Pancreas (tissue), 10 donors: ENCODE results near the gene ACVR1. TPM values are rescaled to one million over a fixed set of nuclear protein-coding genes. Genes with fewer than 3 reads are reported as not detected.

ENCODE experiments used
- ATAC-seq, 4 donors: fragments of 200-7000 bp; cut with Tn5 transposase; one replicate each; pipeline versions ENCODE4 v1.8.0 to v1.9.1; 2020; ENCODE audit warnings: mild to moderate bottlenecking in 4 of 4, moderate library complexity in 4 of 4
- DNase-seq, 6 donors: peaks; one replicate each; pipeline ENCODE4 v3.0.0-alpha.2; 2020
- FAIRE-seq: peaks from 2 replicates; lab custom pipeline; 2012; peaks lifted over from hg19 to GRCh38; lab: Jason Lieb, UNC
- H3K27ac ChIP-seq, 4 donors: fragments of 200-600 bp; sonication (generic); 1 replicate in 3 of 4; 2 replicates in 1 of 4; pipeline versions ENCODE4 v1.5.0 to v1.8.0; 2020
- H3K27me3 ChIP-seq, 4 donors: fragments of 200-600 bp; one replicate each; pipeline ENCODE4 v1.8.0; 2021
- H3K36me3 ChIP-seq, 3 donors: fragments of 200-600 bp; sonication (generic) in 1 of 3; one replicate each; pipeline versions ENCODE4 v1.5.0 to v1.8.0; 2020 to 2021
- H3K4me1 ChIP-seq, 3 donors: fragments of 200-600 bp; one replicate each; pipeline ENCODE4 v1.8.0; 2021
- H3K4me3 ChIP-seq, 4 donors: fragments of 200-600 bp; sonication (generic) in 2 of 4; one replicate each; pipeline versions ENCODE4 v1.5.0 to v1.8.0; 2020 to 2021
- H3K9me3 ChIP-seq, 4 donors: fragments of 200-600 bp; one replicate each; pipeline ENCODE4 v1.8.0; 2021
- WGBS, 2 donors: extraction: QIAGEN DNeasy Blood & Tissue Kit; methylation state at CpG; one replicate each; pipeline ENCODE4 v1.1.7; 2013; 5-methylcytosine and 5-hydroxymethylcytosine counted together
- intact Hi-C, 3 donors: fragments of 100-400 bp; cut with DNase I; formaldehyde crosslinking; loops; one replicate each; pipeline versions ENCODE4 v1.11.1 to v1.14.2; 2022
- polyA plus RNA-seq, 2 donors: library from polyadenylated mRNA; stranded (reverse); fragments of 200-250 nt; gene quantifications; one replicate each; pipeline ENCODE4 v1.2.3, GENCODE V29; 2013
- total RNA-seq, 6 donors: library from RNA; stranded (reverse); fragmentation: NEBNext Ultra II Directional in 4 of 6; extraction: Animal tissue kit (Norgen Biotek cat#: 25700) in 4 of 6; gene quantifications; one replicate each; pipeline versions ENCODE4 v1.2.1 to v1.2.4, GENCODE V29; 2021 to 2023
- TF ChIP-seq, protein P1 (sequence below), 4 donors: fragments of 200-600 bp; sonication (generic) in 3 of 4; IDR thresholded peaks; one replicate each; pipeline versions ENCODE4 v1.5.0 to v1.8.0; 2021; ENCODE audit warnings: antibody characterized with exemption in 4 of 4
- donor health status: healthy with polysubstance abuse.
- donor health status: DM: no; HTN: no; CAD: no; lungs with moderate emphysema.
- donor health status: DM: no; HTN: no; CAD: no.
- donor health status: control.
- donor health status: control.
- donor health status: Bipolar disorder and iron deficiency.
- donor health status: DM: yes; HTN: yes; CAD: no.
- donor health status: DM: no; HTN: no; CAD: no.
- donor health status: DM: no; HTN: no; CAD: no.
- donor health status: DM: yes; HTN: yes; CAD: no.

The ACVR1 gene
- total and polyA plus RNA-seq, 8 donors = 3.1 to 25.2 (median 11.7) TPM

DNA sequence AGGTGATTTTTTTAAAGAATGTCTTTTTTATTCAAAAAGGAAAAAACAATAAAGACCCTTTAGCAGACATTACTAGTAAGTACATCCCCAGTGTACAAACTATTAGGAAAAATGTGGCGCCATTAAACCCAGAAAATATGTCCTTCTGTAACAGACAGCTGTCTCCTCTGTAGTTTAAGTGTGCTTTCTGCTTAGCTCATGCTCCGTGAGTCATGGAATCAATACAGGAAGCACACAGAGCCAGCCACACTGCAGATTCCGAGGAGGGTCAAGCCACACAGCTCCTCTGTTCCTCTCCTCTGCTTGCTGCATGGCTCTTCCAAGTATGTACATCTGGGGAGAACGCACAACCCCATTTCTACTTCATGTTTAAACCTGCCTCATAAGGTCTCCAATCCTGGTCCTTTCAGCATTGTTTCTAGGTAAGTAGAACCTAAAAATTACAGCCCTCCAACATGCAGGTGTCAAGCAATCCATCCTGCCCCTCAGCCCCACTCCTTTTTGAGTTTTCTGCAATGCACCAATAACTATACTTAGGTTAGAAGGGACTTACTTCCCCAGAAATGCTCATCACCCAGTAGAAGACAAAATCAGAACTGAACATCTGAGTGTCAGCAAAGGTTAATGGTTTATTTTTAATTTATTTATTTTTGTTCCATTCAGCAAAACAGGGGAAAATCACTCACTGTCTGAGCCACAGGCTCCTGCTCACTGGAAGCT lies 37.5 kb downstream of the ACVR1 start:
- DNase-seq = peak in 5 of 6 donors; percentile 61 to 70 (median 67)
- no peaks in the 10 kb centered on the region for H3K36me3 ChIP-seq
- H3K9me3 ChIP-seq = no peaks in the 10 kb centered on the region
- no peak for FAIRE-seq
- WGBS, 2 donors = 14 to 16% methylated on average over 4 of the region's 4 CpGs
- no peaks in the 10 kb centered on the region for H3K27me3 ChIP-seq
- peak; percentile 83 to 92 (median 87) for ATAC-seq
- peaks cover 30 to 65% (median 44%) of the 10 kb centered on the region in 3 donors for H3K4me1 ChIP-seq
- TF ChIP-seq, protein P1, sequence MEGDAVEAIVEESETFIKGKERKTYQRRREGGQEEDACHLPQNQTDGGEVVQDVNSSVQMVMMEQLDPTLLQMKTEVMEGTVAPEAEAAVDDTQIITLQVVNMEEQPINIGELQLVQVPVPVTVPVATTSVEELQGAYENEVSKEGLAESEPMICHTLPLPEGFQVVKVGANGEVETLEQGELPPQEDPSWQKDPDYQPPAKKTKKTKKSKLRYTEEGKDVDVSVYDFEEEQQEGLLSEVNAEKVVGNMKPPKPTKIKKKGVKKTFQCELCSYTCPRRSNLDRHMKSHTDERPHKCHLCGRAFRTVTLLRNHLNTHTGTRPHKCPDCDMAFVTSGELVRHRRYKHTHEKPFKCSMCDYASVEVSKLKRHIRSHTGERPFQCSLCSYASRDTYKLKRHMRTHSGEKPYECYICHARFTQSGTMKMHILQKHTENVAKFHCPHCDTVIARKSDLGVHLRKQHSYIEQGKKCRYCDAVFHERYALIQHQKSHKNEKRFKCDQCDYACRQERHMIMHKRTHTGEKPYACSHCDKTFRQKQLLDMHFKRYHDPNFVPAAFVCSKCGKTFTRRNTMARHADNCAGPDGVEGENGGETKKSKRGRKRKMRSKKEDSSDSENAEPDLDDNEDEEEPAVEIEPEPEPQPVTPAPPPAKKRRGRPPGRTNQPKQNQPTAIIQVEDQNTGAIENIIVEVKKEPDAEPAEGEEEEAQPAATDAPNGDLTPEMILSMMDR (IDR thresholded peaks at IDR 0.05) = no peak
- intact Hi-C loops = no loop called here
- peak overlapping the region in 2 of 4 donors; percentile 27 to 35 for H3K4me3 ChIP-seq
- peak overlapping the region; percentile 51 to 90 (median 72) for H3K27ac ChIP-seq

DNA sequence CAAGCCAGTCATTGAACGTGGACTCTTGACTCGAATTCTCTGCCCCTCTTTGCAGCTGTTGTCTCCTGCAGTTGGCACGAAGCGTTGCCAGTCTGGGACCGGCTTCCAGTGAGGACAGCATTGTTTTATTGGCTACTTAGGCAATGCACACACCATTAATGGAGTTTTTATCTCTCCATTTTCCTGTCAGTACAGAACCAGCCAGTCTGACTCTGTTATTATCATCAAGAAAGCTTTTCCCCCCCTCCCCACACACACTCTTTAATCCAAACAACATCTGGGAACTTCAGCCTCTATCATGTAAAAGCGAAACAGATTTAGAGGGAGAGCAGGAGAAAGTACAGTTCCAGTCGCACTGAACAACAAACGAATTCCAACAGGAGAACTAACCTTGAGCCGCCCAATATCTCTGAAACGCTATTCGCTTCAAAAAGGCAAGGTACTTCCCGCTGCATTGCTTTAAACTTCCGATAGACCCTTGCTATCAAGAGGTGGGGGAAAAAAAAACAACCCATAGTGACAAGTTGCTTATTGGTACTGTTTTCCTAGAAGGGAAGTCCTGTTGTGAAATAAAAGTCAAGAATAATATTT lies 38.2 kb downstream of the ACVR1 start:
- intact Hi-C loops = no loop called here
- Histone ChIP-seq H3K9me3 (no peaks in the 10 kb centered on the region), H3K27ac (peak overlapping the region; percentile 51 to 90 (median 72)), H3K4me3 (peak overlapping the region in 2 of 4 donors; percentile 27 to 35), H3K36me3 (no peaks in the 10 kb centered on the region), H3K4me1 (peaks cover 28 to 59% (median 44%) of the 10 kb centered on the region in 3 donors), H3K27me3 (no peaks in the 10 kb centered on the region)
- TF ChIP-seq, protein P1 (IDR thresholded peaks at IDR 0.05) = no peak
- FAIRE-seq = no peak
- peak; percentile 26 to 61 (median 49) for ATAC-seq
- peak in 5 of 6 donors; percentile 19 to 56 (median 35) for DNase-seq
- WGBS, 2 donors = 2 to 7% methylated on average over 13 of the region's 13 CpGs

DNA sequence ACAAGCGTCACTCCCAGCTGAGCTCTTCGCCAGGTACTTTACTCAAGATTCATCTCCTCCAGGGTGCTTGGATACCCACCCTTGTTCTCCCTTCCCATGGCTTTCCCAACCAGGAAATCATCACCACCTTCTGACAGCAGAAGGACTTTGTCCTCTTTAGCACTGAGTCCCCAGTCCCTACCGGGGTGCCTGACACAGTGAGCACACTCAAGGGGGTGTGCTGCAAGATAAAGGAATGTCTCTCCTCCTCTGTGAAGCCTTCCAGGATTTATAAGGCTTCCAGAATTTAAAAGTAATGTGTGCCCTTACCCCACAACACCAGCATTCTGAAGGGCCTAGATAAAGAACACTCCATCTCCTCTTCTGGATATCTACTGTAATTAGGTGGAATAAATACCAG lies 39.6 kb downstream of the ACVR1 start:
- DNase-seq (no peak), FAIRE-seq (no peak), ATAC-seq (no peak)
- intact Hi-C loops = no loop called here
- Histone ChIP-seq H3K4me1 (peaks cover 27 to 50% (median 36%) of the 10 kb centered on the region in 3 donors), H3K27ac (peak overlapping the region in 1 of 4 donors; percentile 90), H3K4me3 (no peak overlapping the region), H3K36me3 (no peaks in the 10 kb centered on the region), H3K27me3 (no peaks in the 10 kb centered on the region), H3K9me3 (no peaks in the 10 kb centered on the region)
- TF ChIP-seq, protein P1 (IDR thresholded peaks at IDR 0.05) = no peak
- 73 to 75% methylated on average over 3 of the region's 3 CpGs for WGBS, 2 donors

DNA sequence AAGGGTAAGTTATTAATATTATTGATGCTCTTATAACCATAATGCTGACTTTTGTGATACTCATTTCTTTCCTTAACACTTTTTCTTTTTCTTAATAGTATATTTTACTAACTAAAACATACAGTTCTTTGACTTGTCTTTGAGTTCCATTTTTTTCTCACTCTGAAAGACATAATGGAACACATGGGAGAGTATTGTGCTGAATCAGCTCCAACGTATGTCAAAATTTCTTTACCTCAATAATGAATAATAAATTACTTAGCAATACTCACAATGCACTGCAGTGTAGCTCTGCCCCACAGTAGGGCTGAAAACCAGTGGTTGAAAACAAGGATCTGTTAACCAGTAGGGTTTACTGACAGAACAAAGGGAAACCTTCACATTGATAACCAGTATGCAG lies 40.7 kb downstream of the ACVR1 start:
- DNase-seq (no peak), FAIRE-seq (no peak), ATAC-seq (no peak)
- H3K36me3 ChIP-seq = no peaks in the 10 kb centered on the region
- no peaks in the 10 kb centered on the region for H3K27me3 ChIP-seq
- WGBS, 2 donors = 93 to 95% methylated on average over 1 of the region's 1 CpG
- TF ChIP-seq, protein P1 (IDR thresholded peaks at IDR 0.05) = no peak
- H3K9me3 ChIP-seq = no peaks in the 10 kb centered on the region
- no peak overlapping the region for H3K27ac ChIP-seq
- intact Hi-C loops = no loop called here
- peaks cover 25 to 50% (median 32%) of the 10 kb centered on the region in 3 donors for H3K4me1 ChIP-seq
- no peak overlapping the region for H3K4me3 ChIP-seq
